Measurements from ENCODE around the gene SLC22A3.

DNA sequence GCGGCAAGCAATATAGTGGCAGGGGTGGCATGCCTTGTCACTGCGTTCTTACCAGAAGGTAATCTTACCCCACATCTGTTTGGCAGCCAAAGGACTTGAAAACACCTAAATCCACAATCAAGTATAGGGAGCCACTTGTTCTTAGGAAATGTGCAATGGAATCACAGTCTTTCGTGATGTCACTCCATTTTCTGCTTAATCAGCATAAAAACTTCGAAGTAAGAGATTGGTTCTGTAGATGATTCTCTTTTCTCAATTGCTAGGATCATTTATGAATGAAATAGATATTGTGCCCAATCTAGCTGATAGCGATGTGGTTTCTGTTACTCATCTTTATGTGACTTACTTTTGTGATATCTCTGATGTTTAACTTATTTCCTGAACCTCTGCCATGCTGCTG is 89.0 kb downstream of the SLC22A3 start:
- TF ChIP-seq BHLHE40 (IDR thresholded peaks at IDR 0.05; ENCODE audit: low read depth, low read length), result no peak
- TF ChIP-seq, protein P1, sequence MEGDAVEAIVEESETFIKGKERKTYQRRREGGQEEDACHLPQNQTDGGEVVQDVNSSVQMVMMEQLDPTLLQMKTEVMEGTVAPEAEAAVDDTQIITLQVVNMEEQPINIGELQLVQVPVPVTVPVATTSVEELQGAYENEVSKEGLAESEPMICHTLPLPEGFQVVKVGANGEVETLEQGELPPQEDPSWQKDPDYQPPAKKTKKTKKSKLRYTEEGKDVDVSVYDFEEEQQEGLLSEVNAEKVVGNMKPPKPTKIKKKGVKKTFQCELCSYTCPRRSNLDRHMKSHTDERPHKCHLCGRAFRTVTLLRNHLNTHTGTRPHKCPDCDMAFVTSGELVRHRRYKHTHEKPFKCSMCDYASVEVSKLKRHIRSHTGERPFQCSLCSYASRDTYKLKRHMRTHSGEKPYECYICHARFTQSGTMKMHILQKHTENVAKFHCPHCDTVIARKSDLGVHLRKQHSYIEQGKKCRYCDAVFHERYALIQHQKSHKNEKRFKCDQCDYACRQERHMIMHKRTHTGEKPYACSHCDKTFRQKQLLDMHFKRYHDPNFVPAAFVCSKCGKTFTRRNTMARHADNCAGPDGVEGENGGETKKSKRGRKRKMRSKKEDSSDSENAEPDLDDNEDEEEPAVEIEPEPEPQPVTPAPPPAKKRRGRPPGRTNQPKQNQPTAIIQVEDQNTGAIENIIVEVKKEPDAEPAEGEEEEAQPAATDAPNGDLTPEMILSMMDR (conservative IDR thresholded peaks at IDR 0.05; ENCODE audit: low read depth, low read length), result no peak
- no peak for TF ChIP-seq RAD21 (IDR thresholded peaks at IDR 0.05; ENCODE audit: low read length)
- TF ChIP-seq SMC3 (IDR thresholded peaks at IDR 0.05; ENCODE audit: low read depth, low read length), result no peak
- TF ChIP-seq RFX5 (IDR thresholded peaks at IDR 0.05; ENCODE audit: low read depth, low read length), result no peak
- no peak for TF ChIP-seq POLR2A (IDR thresholded peaks at IDR 0.05; ENCODE audit: low read depth, low read length)
